HG03521 (cell line): ENCODE results near the gene PRRX1.

Experiments
- ATAC-seq: cut with Tn5 transposase; IDR thresholded peaks from one replicate; pipeline ENCODE4 v1.9.1; 2021; ENCODE audit warnings: mild to moderate bottlenecking, moderate library complexity; ENCODE audit not compliant: unreplicated experiment

Gene PRRX1

GRCh38 chr1:170686291-170686690, 22.4 kb downstream of the PRRX1 start:
- no peak for ATAC-seq

DNA sequence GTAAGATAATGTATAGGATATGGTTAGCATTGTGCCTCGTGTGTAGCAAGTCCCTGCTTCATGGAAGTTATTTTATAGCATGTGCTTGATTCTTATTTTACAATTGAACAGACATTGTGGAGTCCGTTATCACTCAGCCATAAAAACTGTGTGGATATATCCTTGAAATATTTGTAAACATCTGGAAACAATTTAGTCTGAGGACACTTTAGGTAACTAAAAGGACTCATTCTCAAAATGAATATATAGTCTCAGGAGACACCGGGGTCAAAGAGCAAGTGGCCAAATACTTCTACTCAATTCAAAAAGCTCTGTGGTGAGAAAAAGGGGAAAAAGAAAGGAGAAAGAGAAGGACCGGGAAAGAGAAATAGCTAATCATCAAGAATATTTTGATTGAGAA, 23.7 kb downstream of the PRRX1 start:
- ATAC-seq: no peak

DNA sequence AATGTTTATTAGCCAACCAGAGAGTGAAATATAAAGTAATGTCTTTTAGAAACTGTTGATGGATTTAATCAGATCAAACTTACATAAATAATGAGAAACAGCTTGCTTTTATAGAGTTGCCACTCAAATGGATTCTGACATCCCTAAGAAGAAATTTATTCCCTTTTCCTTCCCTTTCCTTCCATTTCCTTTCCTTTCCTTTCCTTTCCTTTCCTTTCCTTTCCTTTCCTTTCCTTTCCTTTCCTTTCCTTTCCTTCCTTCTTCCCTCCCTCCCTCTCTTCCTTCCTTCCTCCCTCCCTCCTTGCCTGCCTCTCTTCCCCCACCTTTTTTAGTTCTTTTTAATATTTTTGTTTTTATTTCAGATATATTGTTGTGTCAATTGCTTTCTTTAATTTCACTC, 27.3 kb downstream of the PRRX1 start:
- ATAC-seq: no peak

DNA sequence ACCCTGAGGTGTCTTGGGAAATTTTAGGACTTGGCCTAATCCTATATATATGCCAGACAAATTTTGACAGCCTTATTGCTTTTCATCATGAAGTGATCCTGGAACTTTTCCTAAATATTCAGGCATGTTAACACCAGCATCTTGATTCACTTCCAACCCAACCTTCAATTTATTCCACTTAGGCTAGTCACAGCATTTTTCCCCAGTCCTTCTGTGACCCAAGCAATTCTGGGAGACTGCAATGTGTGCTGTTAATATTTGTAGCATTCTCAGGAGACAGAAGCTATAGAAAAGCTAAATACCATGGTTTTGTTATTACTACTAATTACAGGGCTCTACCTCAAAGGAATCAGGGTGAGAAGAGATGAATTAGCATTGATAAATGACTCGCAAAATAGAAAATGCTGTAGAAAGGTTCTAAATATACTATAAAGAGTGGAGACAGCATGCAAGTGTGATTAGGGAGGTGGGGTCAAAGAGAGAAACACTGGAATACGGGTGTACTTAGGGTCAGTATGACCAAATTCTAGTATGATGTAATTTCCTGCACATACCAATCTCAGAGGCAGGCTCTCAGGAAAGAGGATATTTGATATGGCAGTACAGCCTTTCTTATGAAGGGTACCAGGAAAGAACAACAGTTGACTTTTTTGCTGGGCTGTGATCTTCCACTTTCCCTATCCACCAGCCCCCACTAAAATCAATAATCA, 29.1 kb downstream of the PRRX1 start:
- ATAC-seq: no peak

DNA sequence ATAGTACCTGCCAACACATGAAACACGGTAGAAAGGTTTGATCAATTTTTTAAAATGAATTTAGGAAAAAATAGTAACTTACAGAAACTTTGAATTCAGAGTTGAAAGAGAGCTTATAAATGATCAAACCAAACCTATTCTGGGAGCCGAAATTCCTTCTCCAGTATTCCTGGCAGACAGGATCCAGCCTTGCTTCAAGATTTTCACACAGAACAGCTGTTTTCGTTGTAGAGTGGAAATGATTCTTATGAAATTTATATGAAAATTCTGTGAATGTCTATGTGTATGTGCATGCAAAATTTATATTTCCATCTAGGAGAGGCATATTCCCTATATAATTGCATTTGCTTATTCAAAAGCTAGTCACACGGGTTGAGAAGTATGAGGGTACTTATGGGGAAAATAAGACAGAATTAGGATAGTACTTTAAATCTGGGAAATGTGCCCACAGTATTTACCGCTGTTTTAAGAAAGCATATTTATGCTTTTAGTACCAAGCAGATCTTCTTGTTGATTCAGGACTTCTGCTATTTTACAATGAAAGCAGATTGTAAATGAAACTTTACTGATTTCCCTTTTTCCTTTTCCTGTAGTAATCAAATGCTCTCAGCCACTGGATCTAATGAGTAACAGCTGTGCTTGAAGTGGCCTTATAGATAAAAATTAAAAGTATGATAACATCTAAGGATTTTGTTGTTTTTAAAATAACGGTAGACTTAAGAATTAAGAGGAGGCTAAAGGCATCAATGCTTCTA, 30.4 kb downstream of the PRRX1 start:
- no peak for ATAC-seq

GRCh38 chr1:170695955-170696590, 32.1 kb downstream of the PRRX1 start:
- no peak for ATAC-seq

- no peak for ATAC-seq
Measured at GRCh38 chr1:170696591-170697290, 32.8 kb downstream of the PRRX1 start.

GRCh38 chr1:170697316-170697715, 33.4 kb downstream of the PRRX1 start:
- ATAC-seq: no peak

DNA sequence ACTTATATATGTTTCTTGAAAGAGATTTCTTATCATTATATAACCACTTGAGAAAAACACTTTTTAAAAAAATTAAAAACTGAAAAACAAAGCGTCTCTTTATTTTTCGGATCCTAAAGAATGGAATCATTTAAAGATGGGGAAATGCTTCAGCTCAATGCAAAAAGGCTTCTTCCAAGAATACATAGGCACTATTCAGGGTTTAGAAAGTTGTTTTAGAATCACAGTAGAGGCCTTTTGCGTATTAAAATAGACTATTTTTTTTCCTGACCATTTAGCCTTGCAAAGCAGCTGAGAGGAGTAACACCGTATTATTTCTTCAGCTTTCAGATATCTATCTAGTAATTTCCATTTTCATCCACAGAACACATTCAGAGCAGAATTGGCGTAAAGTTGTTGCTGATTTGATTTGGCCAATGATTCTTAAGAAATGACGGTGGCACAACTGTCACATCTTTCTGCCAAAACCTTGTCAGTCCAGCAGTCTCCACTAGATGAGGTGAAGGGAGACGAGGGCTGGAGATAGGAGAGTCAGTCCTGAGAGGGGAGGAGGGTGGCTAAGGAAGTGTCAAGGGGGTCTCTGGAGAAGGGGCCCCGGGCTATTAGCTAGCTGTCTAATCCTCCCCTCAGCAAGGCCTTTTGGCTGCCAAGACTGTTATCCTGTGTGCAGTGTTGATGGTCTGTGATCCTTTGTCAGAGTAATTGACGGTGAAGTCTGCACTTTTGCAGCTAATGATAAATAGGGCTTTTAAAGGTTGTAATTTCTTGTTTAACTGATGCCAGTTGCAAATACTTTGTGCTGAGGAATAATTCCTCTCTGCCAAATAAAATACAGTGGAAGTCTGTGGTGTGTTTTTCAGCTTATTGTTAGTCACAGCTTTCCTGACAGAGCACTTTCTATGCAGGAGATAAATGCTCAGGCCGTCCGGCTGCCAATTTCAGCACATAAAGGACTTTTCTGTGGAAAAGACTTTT, 34.7 kb downstream of the PRRX1 start:
- ATAC-seq: no peak

- no peak for ATAC-seq
Measured at GRCh38 chr1:170699696-170700095, 35.8 kb downstream of the PRRX1 start.

- ATAC-seq: no peak
Measured at GRCh38 chr1:170700842-170701615, 37.1 kb downstream of the PRRX1 start.

- no peak for ATAC-seq
Measured at GRCh38 chr1:170701962-170702361, 38.0 kb downstream of the PRRX1 start.

DNA sequence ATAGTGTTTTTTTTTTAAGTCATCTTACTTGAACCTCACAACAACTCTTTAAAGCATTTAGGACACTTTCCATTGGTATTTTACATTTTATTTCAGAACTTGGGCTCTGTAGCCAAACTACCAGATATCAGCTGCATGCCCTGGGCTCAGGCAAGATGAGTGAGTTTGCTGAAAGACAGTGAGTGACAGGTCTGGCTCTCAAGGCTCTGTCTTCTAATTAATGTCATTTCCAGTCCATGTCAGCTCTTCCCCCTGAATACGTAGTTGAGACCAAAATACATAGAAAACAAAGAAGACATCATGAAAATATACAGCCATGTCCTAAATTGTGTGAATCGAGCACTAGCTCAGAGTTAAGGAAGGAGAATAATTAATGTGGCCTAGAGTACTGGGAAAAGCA, 39.7 kb downstream of the PRRX1 start:
- ATAC-seq: no peak

DNA sequence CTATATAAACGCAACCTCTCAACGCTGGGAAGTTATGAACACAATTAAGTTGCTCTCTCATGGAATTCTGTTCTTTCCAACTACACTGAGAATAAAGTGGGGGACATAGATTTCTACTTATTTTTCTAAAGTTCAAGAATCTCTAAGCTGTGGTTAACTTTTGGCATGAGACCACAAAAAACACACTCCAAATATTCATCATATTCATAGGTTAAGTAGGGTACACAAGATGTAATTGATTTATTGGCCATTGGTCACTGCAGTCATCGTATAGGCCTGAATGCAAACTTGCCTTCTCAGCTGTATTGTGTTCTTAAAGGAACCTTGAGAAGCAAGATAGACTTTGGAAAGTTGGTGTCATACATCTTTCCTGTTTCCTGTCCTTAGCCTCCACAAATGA, 40.3 kb downstream of the PRRX1 start:
- no peak for ATAC-seq

- ATAC-seq: no peak
Measured at GRCh38 chr1:170705981-170706380, 42.0 kb downstream of the PRRX1 start.

DNA sequence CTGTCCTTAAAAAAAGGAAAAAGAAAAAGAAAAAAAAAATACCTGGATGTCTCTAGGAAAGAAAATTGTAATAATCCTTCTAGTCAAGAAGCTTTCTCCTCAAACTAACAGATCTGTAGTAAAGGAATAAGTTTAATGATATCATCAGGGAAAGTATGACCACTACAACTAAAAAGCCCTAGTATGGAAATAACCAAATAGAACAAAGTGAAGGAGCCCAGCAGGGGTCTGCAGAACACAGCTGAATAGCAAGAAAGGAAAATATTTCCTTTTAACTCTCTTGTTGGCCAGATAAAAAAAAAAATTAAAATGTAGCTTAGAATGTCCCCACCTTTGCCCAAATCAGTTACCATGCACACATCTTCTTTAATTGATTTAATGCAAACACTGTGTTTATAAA, 43.2 kb downstream of the PRRX1 start:
- ATAC-seq: no peak

GRCh38 chr1:170707959-170708655, 44.2 kb downstream of the PRRX1 start:
- ATAC-seq: no peak

- no peak for ATAC-seq
Measured at GRCh38 chr1:170711682-170712081, 47.8 kb downstream of the PRRX1 start.

DNA sequence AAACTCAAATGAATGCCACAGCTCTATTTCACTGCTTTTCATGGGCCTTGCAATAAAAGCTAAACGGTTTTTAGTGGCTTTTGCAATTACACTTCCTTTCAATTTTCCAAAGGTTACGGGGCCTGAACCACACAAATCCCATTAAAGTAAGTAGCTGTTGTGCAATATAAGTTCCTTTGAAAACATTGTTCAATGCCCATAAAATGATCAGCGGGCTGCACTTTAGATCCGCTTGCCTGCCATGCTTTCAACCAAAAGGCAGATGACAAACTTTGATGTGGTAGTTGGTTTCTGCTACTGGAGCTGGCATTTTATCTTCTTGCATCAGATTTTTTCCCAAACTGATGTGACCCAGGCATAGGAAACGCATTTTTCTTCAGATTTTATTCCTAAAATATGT, 50.2 kb downstream of the PRRX1 start:
- no peak for ATAC-seq
